Left renal pelvis (tissue), 4 donors: Measurements from ENCODE around the gene TRIM25. TPM values are rescaled to one million over a fixed set of nuclear protein-coding genes. Genes with fewer than 3 reads are reported as not detected.
"Not testable (repeated sequence)": the region's sequence is repeated elsewhere in the genome, so short reads cannot be mapped to it uniquely, and the experiment has no call there.

Experiments
- DNase-seq, 4 donors: peaks; one replicate each; pipeline ENCODE4 v3.0.0-alpha.2; 2013; ENCODE audit warnings: low read depth in 4 of 4, low spot score in 3 of 4
- polyA plus RNA-seq, 4 donors: library from polyadenylated mRNA; unstranded; fragments of 120-200 nt; gene quantifications; one replicate each; pipeline ENCODE4 v1.2.1, GENCODE V29; 2013; ENCODE audit not compliant: insufficient read length in 4 of 4

The TRIM25 gene, protein sequence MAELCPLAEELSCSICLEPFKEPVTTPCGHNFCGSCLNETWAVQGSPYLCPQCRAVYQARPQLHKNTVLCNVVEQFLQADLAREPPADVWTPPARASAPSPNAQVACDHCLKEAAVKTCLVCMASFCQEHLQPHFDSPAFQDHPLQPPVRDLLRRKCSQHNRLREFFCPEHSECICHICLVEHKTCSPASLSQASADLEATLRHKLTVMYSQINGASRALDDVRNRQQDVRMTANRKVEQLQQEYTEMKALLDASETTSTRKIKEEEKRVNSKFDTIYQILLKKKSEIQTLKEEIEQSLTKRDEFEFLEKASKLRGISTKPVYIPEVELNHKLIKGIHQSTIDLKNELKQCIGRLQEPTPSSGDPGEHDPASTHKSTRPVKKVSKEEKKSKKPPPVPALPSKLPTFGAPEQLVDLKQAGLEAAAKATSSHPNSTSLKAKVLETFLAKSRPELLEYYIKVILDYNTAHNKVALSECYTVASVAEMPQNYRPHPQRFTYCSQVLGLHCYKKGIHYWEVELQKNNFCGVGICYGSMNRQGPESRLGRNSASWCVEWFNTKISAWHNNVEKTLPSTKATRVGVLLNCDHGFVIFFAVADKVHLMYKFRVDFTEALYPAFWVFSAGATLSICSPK
- 10 to 100 TPM; 17.0 to 35.2 (median 30.7) TPM for polyA plus RNA-seq

DNA sequence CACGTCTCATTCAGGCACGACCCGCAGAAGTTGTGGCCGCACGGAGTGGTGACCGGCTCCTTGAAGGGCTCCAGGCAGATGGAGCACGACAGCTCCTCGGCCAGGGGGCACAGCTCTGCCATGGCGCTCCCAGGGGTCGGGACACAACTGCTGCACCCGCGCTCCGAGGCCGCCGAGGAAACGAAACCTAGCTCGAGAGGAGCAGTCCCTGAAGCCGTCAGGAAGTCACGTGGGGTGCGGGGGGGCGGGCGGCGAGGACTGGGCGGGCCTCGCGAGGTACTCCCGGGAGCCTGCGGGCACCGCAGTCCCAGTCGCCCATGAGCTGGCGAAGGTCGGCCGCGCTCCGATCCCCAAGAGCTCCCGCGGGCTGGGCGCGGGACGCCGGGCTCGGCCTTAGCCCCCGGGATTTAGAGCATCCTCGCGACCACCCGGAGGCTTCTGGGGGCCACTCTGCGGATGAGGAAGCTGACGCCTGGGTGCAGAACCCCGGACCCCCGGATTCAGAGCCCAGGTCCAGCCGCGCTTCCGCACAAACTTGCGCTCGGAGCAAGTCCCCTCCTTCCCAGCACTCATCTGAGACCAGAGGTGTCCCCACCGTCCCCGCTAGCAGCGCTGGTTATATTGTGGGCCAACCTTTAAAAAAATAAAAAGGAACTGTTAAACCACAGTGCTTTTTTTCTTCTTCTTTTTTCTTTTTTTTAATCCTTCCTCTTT lies at the start of gene TRIM25:
TRIM25 (minus strand) TSS at position 183 of the 714 bp plus-strand sequence; CDS start at position 122, 61 bp downstream.
- peak; percentile 62 to 78 (median 71) for DNase-seq

- DNase-seq, result peak; percentile 80 to 88 (median 82)
Observed at GRCh38 chr17:56960596-56961538, 47.0 kb upstream of the TRIM25 start, which contains the start of gene COIL. COIL (minus strand) TSS chr17:56961050; CDS start chr17:56961019, 31 bp downstream.

- DNase-seq, result no peak
Observed at GRCh38 chr17:56956992-56957391, 43.1 kb upstream of the TRIM25 start.

DNA sequence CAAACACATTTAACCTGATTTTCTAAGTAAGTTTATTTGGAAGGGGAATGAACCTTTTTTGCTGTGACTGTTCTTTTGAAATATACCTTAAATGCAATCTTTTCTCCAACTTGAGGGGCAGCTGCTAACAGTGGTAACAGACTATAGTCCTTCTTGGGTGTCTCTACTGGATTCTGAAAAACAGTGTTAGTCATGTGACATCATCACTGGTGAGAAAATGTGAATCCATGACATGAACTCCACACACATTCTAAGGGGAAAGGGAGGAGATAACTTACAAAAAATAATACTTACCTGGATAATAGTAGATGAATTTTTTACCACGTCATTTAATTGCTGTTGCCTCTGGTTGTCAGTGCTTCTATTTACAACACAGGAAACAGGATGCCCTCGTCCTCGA lies 35.7 kb upstream of the TRIM25 start:
- no peak for DNase-seq

GRCh38 chr17:56948491-56948890 lies 34.6 kb upstream of the TRIM25 start:
- DNase-seq, result no peak

DNA sequence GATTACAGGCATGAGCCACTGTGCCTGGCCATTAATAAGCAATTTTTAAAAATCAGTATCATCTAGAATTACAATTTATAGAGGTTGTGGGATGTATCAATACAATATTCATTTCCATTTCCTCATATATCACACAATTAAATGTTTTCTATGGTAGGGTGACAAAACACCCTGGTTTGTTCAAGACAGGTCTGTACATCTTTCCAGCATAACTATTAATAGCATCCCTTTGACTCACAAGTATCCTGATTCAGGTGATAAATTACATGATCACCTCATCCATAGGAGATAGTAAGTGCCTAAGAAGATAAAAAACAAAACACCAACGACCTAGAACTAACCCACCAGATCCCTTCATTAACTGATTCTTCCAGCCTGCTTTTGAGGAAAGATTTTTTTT lies 33.9 kb upstream of the TRIM25 start:
- DNase-seq, result no peak

- no peak for DNase-seq
Observed at GRCh38 chr17:56945938-56946505, 32.2 kb upstream of the TRIM25 start.

DNA sequence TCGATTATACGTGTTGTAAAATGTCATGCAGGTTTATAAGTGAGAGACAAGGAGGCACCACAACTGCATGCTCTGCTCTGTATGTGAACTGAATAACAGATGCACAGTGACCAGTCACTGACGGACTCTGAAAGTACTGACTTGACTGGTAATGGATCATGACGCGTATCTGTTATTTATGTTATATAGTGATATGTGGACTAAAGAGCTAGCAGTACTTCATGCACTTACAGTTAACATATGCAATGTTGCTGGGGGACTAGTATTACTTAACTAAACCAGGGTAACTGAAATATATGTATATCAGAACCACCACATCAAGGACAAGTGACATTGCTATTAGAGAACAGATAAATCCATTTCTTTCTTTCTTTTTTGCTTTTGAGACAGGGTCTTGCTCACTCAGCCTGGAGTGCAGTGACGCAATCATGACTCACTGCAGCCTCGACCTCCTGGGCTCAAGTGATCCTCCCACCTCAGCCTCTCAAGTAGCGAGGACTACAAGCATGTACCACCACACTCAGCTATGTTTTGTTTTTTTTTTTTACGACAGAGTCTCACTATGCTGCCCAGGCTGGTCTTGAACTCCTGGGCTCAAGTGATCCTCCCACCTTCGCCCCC lies 29.8 kb upstream of the TRIM25 start:
- DNase-seq, result no peak

GRCh38 chr17:56939869-56940484 lies 26.1 kb upstream of the TRIM25 start:
- DNase-seq, result peak in 3 of 4 donors; percentile 20 to 50 (median 45)

DNA sequence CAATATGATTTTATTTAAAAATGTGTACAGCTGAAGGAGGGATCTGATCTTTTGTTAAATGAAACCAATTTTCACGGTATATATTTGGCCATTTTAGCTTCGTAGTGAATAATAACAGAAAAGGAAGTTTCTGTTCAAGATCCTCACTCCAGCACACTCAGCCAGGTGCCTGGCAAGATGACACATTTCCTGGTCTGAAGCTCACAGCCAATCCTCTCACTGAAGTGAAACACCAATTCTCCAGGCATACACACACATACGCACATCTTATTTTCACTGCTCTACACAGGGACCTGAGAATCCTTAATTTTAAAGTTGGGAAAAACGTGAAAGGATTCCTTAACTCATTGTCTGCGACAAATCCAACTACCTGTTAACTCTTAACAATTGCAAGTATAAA lies 24.4 kb upstream of the TRIM25 start:
- not testable (repeated sequence) for DNase-seq

GRCh38 chr17:56937687-56938086 lies 23.8 kb upstream of the TRIM25 start:
- no peak for DNase-seq

DNA sequence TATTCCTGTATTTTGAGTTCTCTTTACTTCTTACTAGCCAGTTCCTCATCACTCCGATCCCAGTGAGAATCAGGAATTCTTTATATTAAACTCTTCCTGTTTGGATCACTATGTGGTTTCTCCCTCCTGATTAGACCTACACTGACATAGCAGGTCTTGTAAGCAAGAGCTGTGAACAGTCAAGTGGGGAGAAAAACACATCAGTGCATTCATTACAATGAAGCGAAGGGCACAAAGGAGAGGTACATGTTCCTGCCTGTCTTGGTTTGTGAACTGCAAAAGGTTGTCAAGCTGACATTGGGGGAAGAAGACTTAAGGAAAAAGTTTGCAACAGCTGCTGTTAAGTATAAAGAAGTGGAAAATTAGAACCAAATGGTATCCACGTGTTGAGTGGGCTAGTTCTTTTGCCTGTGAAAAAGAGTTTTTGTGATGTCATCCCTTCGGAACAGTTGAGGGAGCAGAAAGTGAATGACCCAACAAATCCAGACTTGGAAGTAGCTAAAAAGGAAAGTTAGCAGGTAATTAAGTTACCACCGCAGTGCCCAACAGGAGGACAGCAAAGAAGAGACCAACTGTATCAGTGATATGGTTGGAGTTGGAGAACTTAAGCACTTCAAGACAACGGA lies 23.0 kb upstream of the TRIM25 start:
- no peak for DNase-seq

DNA sequence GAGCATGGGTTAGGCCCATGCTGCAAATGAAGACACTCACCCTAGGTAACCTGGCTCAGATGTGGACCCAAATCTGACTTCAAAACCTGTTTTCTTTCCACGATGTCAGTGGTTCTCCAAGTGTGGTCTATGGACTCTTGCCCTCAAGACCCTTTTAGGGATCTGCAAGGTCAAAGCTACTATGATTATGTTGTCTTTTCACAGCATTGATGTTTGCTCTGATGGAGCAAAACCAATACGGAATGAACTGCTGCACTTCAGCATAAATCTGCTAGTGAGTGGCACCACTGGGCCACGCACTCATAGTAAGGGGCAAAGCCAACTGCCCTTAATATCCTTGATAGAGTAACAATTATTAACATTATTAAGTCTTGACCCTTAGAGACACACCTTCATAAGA lies 21.6 kb upstream of the TRIM25 start:
- no peak for DNase-seq

DNA sequence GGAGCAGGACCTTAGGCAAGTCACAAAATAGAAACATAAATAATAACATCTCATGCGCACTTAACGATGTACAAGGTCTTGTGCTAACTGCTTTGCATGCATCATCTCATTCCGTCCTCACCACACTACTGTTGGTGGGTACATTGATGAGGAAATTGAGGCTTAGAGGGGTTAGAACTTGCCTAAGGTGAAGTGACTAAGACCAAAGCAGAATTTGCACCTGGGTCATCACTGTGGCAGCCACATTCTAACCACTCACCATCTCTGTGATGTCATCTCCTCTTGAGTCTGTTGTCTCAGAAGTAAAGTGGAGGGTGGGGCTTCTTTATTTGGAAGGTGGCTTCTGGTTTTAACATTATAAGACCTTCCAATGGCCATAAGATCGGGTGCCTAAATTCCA lies 20.4 kb upstream of the TRIM25 start:
- DNase-seq, result no peak

DNA sequence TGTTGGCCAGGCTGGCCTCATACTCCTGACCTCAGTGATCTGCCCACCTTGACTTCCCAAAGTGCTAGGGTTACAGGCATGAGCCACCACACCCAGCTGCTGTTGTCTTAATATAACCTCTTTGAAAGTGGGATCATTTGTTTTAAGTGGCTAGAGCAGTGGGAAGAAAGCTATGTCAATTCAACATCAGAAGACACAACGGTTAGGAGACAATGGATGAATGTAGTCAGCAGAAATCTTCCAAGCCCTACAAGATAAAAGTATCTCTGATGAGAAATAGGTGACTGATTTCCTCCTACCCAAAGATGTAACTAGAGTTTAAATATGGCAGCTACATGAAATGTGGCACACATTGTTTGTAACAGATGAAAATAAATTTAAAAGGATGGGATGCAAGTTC lies 20.0 kb upstream of the TRIM25 start:
- no peak for DNase-seq

- no peak for DNase-seq
Observed at GRCh38 chr17:56933151-56933745, 19.4 kb upstream of the TRIM25 start.

- DNase-seq, result no peak
Observed at GRCh38 chr17:56930739-56931337, 17.0 kb upstream of the TRIM25 start.
